Jurkat, Clone E6-1 (cell line): ENCODE measurements around the gene ITGB2.
"Not testable (repeated sequence)": the region's sequence is repeated elsewhere in the genome, so short reads cannot be mapped to it uniquely, and the experiment has no call there.

Experiments used
- DNase-seq: peaks from one replicate; pipeline ENCODE4 v3.0.0-alpha.2; 2011; ENCODE audit warnings: low read depth, low spot score
- H3K4me3 ChIP-seq: 2 replicates; pipeline ENCODE4 v1.5.1; 2011; ENCODE audit warnings: mild to moderate bottlenecking, low read length, control low read depth, moderate library complexity

Gene ITGB2

GRCh38 chr21:44929799-44930542, 9.3 kb upstream of the ITGB2 start:
- no peak for DNase-seq
- H3K4me3 ChIP-seq: no peak overlapping the region

GRCh38 chr21:44929242-44929798, 8.6 kb upstream of the ITGB2 start:
- H3K4me3 ChIP-seq: no peak overlapping the region
- no peak for DNase-seq

- H3K4me3 ChIP-seq: peak overlapping the region; percentile 58
- DNase-seq: not testable (repeated sequence)
These were observed 8.0 kb upstream of the ITGB2 start for GRCh38 chr21:44928500-44929241.

- DNase-seq: peak; percentile 95
- peak overlapping the region; percentile 58 for H3K4me3 ChIP-seq
These were observed 7.1 kb upstream of the ITGB2 start for GRCh38 chr21:44927587-44928461.

- DNase-seq: no peak
- H3K4me3 ChIP-seq: peak overlapping the region; percentile 43
These were observed 6.5 kb upstream of the ITGB2 start for GRCh38 chr21:44927259-44927586.

- peak overlapping the region; percentile 43 for H3K4me3 ChIP-seq
These were observed 5.8 kb upstream of the ITGB2 start for GRCh38 chr21:44926331-44927101.

GRCh38 chr21:44925378-44925755, 4.7 kb upstream of the ITGB2 start:
- H3K4me3 ChIP-seq: no peak overlapping the region
- no peak for DNase-seq

More at GRCh38 chr21:44926331-44927101, 5.8 kb upstream of the ITGB2 start:
- peak; percentile 65 for DNase-seq

GRCh38 chr21:44924606-44925377, 4.1 kb upstream of the ITGB2 start:
- DNase-seq: no peak
- H3K4me3 ChIP-seq: no peak overlapping the region

GRCh38 chr21:44923480-44924084, 2.9 kb upstream of the ITGB2 start:
- H3K4me3 ChIP-seq: no peak overlapping the region
- DNase-seq: no peak

- H3K4me3 ChIP-seq: no peak overlapping the region
- DNase-seq: no peak
These were observed 1.2 kb upstream of the ITGB2 start for GRCh38 chr21:44921928-44922327.

GRCh38 chr21:44919913-44920693, 596 bp downstream of the ITGB2 start:
- peak overlapping the region; percentile 94 for H3K4me3 ChIP-seq
- no peak for DNase-seq

GRCh38 chr21:44919111-44919912, 1.4 kb downstream of the ITGB2 start:
- H3K4me3 ChIP-seq: peak overlapping the region; percentile 94

GRCh38 chr21:44918581-44919033, 2.1 kb downstream of the ITGB2 start:
- no peak overlapping the region for H3K4me3 ChIP-seq
- DNase-seq: no peak

More at GRCh38 chr21:44919111-44919912, 1.4 kb downstream of the ITGB2 start:
- DNase-seq: no peak

- H3K4me3 ChIP-seq: no peak overlapping the region
- DNase-seq: no peak
These were observed 2.6 kb downstream of the ITGB2 start for GRCh38 chr21:44918107-44918470.

GRCh38 chr21:44917446-44918106, 3.1 kb downstream of the ITGB2 start:
- no peak overlapping the region for H3K4me3 ChIP-seq
- no peak for DNase-seq

- no peak overlapping the region for H3K4me3 ChIP-seq
- DNase-seq: no peak
These were observed 3.7 kb downstream of the ITGB2 start for GRCh38 chr21:44916965-44917364.
